ENCODE measurements around the gene BCL7A. TPM values are rescaled to one million over a fixed set of nuclear protein-coding genes. Genes with fewer than 3 reads are reported as not detected.

BCL7A gene
- total RNA-seq = 14.0 and 18.3 TPM in 2 replicates

GRCh38 chr12:122021822-122022392, at the start of gene BCL7A:
Gene BCL7A (plus strand): TSS chr12:122021884. CDS start chr12:122022092, 208 bp downstream.

DNA sequence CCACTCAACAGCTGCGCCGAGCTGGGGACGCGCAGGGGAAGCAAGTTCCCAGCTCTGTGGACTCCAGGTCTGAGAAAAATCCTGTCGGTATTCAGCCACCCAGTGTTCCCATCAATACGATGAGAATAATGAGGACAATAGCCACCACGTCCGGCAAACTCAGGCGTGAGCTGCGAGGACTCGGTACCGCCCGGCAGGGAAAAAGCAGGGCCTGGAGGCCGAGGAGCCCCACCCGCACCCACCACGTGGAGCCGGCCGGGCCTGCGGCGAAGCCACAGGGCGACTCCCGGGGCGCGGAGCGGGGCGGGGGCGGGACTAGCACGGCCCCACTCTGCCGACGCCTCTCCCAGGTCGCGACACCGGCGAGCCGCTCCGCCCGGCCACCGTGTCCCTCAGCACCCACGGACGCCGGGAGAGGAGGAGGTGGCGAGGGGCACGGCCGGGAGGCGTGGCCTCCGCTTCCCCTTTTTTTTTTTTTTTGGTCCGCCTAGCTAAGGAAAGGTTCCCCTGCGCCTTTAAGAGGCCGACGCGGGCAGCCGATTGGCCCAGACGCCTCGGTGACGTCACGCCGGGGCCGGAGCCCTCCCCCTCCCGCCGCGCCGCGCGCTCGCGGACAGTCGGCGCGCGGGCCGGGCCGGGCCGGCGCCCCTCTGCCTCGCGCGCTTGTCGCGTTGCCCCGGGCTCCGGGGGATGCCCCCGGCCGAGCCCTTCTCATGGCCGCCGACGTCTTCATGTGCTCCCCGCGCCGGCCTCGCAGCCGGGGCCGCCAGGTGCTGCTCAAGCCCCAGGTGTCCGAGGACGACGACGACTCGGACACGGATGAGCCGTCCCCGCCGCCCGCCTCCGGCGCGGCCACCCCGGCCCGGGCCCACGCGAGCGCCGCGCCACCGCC, 56.7 kb downstream of the BCL7A start, which contains the start of gene MLXIP:
TSS of gene MLXIP (plus strand) at position 616 of the 892 bp plus-strand sequence. CDS start at position 714, 98 bp downstream.

Other genes with a start within 250 kb of the BCL7A start
- 10.0 and 40.7 TPM in 2 replicates for gene RHOF, start 228.2 kb upstream of the BCL7A start, total RNA-seq
- 1.4 and 2.3 TPM in 2 replicates for gene SETD1B, start 217.9 kb upstream of the BCL7A start, total RNA-seq
- gene HPD, start 163.0 kb upstream of the BCL7A start, total RNA-seq = 0.24 TPM in 1 of 2 replicates, not detected in the other
- gene PSMD9, start 133.1 kb upstream of the BCL7A start, total RNA-seq = 58.2 and 61.9 TPM in 2 replicates
- gene CFAP251, start 103.3 kb upstream of the BCL7A start, total RNA-seq = 16.4 and 21.5 TPM in 2 replicates
- 11.1 and 11.7 TPM in 2 replicates for gene MLXIP, start 56.9 kb downstream of the BCL7A start, total RNA-seq
- not detected in 2 replicates for gene IL31, start 152.3 kb downstream of the BCL7A start, total RNA-seq
- gene LRRC43, start 161.2 kb downstream of the BCL7A start, total RNA-seq = 0.72 and 1.9 TPM in 2 replicates
- 5.3 and 9.4 TPM in 2 replicates for gene B3GNT4, start 181.8 kb downstream of the BCL7A start, total RNA-seq
- gene DIABLO, start 204.2 kb downstream of the BCL7A start, total RNA-seq = 73.5 and 93.7 TPM in 2 replicates
- gene VPS33A, start 244.6 kb downstream of the BCL7A start, total RNA-seq = 14.7 and 18.3 TPM in 2 replicates